EL (cell line): Measurements from ENCODE around the gene IFNA16.
A peak's percentile ranks its signal among the peaks of the same experiment; 100 is the strongest.
"Not testable (repeated sequence)": the region's sequence is repeated elsewhere in the genome, so short reads cannot be mapped to it uniquely, and the experiment has no call there.

Experiments
- DNase-seq: peaks from one replicate; pipeline ENCODE4 v3.0.0-alpha.2; 2016

Gene IFNA16

DNA sequence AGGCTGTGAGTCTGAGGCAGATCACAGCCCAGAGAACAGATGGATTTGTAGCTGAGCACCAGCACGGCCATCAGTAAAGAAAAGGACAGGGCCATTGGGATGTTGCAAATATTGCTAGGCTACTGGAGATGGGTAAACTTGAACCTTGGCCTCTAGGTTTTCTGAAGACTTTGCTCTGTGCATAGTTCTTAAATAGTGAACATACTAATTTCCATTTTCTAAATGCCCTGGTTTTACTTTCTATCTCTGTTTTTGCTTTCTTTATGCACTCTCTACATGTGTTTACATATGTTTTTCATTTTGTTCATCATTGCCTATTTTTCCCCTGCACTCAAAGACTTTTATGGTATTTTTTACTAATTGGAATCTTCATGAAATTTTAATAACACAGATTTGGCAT, at the start of gene IFNA16:
TSS of gene IFNA16 (minus strand) at position 101 of the 400 bp plus-strand sequence. CDS start at position 95, 6 bp downstream.
- DNase-seq: not testable (repeated sequence)

DNA sequence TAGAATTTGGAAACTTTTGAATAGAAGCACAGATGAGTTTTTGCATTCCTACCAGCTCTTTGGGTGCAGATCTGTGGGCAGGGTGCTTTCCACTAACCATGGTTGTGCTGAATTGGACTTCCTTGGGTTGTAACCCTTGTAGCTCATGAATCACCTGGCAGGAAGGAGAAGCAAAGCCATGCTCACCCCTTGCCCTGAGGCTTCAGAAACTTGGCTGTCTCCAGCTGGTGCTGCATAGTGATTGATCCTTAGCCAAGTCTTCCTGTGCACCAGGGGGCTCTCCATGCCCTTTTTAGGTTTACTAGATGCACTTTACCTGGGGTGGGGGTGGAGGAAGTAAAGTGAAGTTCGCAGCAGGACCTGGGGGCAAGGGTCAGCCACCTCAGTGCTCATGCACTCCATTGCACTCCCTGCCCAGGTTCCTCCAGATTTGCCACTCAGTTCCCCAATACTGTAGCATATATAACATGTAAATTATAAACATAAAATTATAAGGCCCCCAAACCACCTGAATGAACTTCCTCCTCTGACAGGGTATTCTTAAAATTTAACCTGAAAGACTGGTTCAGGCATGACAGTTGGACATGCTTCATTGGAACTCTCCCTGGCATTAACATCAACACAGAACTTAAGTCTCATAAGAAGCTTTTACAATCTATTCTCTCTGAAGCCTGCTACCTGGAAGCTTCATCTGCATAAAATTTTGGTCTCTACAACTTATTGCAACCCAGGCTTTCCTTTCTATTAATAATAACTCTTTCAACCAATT, 48.5 kb upstream of the IFNA16 start:
- no peak for DNase-seq

DNA sequence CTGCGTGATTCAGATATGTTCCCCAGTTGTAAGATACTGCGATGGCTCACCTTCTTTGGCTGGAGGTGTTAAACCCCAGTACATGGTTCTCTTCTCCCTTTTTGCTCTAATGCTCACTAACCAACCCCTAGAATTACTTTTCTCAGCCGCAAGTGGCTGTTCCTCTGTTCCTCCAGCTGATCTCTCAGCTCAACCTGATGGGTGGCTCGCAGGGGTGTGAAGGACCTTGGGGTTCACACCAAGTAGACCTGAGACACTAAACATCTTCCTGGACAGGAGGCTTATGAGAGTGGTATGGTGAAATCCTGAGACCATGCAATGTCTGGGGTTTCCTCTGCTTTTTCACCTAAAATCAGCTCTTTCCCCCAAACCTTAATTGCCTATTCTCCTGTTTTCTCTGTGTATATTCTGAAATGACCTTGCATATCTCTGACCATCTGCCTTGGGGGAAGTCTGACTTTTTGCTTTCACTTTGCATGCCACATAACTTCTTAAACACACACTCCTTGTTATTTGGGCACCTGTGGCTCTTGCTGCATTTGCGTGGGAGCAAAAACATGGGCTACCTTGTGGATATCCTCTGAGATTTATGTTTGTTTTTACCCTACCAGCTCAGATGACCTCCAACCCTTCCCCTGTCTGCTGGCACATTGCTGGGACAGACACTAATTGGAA, 38.6 kb upstream of the IFNA16 start:
- DNase-seq: no peak

DNA sequence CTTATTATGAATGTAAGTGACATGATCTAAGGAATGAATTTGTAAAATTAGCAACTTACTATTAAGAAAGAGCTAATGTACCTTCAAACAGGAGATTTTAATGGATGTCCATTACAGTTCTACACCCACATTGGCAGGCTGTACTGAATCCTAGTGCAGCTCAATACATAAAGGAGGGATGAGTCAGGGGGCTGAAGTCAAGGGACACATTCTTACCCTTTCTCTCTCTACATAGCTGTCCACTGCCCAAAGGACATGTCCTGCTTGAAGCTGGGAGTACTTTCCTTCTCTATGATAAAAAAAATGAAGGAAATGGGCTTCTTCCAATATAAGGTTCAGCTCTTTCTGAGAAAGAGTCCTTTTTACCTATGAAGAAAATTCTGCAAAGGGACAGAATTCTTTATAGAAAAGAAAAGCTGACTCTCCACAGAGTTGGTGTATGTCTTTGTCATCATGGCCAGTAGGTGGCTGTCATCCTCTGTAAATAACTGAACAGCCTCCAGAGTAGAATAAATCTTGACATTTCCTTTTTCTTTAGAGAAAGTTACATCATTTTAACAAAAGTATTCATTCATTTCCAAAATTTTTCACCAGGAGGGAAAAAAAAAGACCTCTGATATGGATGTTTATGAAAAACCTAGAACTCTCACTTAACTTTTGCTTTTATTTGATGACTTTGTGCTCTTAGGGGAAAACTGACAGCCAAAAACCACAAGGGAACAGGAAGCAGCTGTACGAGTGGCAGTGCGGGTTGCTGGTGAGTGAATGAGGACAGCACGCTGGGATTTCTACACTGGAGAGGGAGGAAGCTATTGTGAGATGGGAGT, 35.8 kb upstream of the IFNA16 start:
- DNase-seq: peak; percentile 25

DNA sequence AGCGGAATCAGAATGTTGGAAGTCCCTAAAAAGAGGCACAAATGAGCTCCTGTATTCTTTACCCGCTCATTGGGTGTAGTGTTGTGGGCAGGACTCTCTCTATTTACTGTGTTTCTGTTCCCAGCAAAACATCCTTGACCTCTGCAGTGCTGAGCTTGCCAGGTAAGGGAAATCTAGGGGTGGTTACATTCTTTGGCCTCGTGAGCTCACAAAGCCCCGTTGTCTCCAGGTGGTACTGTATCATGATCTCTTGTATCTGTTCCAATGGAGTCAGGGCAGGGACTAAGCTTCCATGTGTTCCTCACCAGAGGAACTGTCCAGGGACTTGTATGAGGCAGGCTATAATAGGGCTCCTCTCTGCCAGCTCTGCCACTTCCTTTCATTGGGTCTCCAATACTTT, 34.5 kb upstream of the IFNA16 start:
- DNase-seq: no peak

DNA sequence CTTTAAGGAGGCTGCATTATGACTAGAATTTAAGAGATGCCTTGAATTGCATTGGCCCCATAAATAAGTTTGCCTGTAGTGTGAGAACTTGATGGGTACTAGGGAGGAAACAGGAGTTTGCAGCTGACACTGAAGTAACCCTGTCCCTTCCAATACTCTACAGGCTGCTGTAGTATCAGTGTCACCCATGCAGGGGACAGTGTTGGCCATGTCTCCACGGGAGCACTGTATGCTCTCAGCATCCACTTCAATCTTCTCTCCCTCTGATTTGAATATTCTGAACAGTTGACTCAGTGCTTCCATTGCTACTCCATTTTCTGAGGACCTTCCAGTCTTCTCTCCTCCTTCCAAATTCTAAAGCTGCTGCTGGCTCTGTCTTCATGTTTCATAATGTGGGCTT, 34.1 kb upstream of the IFNA16 start:
- no peak for DNase-seq

DNA sequence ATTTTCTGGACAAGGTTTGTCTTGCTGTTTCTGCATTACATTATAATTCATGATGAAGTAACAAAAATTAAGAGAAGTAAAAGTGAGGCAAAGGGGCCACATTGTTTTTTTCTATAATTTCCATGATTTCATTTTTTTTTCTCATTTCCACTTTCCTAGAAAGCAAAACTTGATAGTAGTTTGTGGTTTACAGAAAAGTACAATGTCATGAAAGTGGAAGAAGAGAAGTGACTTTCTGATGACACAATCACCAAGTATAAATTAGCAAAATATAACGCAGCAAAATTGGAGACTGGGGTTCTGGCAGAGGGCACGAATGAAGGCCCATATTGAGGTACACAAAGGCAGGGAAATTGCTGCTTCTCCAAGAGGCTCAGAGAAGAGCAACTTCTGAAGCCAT, 27.7 kb upstream of the IFNA16 start:
- no peak for DNase-seq

DNA sequence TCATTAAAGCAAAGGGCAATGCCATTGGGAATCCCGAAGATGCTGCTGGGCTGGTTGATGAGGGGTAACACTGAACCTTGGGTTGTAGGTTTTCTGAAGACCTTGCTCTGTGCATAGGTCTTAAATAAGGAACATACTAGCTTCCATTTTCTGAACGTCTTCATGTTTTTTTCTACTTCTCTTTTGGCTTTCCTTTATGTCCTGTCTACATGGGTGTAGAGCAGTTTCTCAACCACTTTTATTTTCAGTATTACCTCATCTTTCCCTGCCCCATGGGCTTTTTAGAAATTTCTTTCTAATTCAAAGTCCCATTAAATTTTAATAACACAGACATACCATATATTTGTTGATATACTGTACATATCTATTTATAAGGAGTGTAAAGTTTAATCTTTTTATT, 22.8 kb upstream of the IFNA16 start, which contains the start of gene IFNA14:
TSS of gene IFNA14 (minus strand) at position 95 of the 400 bp plus-strand sequence. CDS start at position 25, 70 bp downstream.
- no peak for DNase-seq

DNA sequence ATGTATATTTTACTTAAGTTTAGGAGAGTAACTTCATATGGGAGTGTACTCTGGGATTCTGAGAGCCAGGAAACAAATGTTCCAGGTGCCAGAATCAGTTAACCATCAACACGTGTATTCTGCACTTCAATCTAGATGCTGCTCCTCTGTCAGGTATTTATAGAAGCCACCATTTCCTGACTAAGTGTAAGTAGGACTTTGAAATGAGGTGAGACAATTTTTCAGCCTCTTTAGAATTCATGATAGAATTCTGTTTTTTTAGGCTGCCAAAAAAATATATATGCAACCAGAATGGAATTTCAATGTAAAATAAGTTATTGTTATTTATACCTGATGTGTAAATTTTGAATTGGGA, 19.2 kb upstream of the IFNA16 start:
- DNase-seq: not testable (repeated sequence)

DNA sequence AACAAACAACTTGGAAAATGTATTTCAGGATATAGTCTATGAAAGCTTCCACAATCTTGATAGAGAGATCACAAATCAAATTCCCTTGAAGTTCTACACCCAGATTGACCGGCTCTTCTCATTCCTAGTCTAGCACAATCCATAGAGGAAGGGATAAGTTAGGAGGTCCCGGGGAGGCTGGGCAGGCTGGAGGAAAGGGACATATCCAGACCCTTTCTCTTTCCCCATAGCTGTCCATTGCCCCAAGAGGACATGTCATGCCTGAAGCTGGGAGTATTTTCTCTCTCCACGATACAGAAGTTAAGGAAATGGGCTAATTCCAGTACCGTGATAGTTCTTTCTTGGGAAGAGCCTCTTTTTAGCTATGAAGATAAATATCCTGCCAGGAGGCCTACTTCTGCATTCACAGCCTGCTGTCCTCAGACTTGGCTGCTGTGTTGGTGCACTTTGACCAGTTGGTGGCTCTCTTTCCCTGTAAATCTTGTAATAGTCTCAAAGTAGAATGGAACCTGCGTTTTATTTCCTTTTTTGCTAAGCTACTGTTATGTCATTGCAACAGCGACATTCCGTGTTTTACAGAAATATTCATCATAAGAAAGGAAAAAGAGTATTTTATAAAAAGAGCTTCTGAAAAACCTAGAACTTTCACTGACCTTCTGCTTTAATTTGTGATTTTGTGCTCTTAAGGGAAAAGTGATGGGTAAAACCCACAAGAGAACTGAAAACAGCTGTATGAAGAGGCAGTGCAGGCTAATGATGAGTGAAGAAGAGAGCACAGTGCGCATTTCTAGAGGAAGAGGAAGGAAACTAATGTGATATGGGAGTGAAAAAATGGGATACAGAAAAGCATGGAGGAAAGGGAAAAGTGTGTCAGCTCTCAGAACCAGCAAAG, 18.6 kb upstream of the IFNA16 start:
- DNase-seq: peak; percentile 36

DNA sequence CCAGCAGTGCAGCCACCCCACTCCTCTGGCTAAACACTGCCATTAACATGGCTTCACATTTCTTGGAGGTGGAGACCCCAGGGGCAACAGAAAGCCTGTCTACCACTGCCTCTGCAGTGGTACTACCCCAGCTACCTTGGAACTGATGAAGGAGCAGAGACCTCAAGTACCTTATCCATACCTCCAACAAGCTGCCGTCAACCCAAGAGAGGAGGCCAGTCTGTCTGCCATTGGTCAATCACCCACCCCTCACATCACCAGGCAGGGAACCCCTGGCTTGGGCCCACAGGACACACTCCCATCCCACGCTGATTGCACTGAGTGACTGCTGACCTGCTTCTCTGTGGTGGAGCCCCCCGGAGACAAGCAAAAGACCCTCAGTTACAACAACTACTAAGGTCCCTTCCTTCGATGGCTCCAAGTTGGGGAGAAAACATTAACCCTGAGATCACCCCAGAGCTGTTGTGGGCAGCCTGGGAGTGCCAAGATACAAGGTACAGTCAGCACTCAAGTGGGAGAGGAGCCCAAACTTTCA, 17.1 kb upstream of the IFNA16 start:
- DNase-seq: no peak

DNA sequence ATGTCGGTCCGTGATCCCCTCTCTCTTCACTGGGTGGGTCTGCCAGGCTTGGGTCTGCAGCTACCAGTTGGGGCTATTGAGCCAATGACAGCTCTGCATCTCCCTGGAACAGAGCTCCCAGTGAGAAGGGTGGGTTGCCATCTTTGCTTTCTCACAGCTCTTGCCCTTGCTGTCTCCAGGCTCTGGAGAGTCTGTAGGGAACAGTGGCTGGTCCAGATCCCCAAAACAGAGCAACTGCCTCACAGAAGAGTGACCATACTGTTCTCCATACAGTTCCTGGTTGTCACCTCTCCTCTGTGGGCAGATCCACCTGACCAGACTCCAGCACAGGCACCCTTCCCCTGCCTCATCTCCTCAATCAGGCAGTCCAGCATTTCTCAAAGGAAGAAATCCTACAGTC, 16.1 kb upstream of the IFNA16 start:
- no peak for DNase-seq

DNA sequence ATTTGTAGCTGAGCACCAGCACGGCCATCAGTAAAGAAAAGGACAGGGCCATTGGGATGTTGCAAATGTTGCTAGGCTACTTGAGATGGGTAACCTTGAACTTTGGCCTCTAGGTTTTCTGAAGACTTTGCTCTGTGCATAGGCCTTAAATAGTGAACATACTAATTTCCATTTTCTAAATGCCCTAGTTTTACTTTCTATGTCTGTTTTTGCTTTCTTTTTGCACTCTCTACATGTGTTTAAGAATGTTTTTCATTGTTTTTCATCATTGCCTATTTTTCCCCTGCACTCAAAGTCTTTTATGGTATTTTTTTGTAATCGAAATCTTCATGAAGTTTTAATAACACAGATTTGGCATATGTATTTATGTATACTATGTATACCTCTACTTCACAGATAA, 11.0 kb upstream of the IFNA16 start, which contains the start of gene IFNA17:
TSS of gene IFNA17 (minus strand) at position 101 of the 400 bp plus-strand sequence. CDS start at position 52, 49 bp downstream.
- no peak for DNase-seq

DNA sequence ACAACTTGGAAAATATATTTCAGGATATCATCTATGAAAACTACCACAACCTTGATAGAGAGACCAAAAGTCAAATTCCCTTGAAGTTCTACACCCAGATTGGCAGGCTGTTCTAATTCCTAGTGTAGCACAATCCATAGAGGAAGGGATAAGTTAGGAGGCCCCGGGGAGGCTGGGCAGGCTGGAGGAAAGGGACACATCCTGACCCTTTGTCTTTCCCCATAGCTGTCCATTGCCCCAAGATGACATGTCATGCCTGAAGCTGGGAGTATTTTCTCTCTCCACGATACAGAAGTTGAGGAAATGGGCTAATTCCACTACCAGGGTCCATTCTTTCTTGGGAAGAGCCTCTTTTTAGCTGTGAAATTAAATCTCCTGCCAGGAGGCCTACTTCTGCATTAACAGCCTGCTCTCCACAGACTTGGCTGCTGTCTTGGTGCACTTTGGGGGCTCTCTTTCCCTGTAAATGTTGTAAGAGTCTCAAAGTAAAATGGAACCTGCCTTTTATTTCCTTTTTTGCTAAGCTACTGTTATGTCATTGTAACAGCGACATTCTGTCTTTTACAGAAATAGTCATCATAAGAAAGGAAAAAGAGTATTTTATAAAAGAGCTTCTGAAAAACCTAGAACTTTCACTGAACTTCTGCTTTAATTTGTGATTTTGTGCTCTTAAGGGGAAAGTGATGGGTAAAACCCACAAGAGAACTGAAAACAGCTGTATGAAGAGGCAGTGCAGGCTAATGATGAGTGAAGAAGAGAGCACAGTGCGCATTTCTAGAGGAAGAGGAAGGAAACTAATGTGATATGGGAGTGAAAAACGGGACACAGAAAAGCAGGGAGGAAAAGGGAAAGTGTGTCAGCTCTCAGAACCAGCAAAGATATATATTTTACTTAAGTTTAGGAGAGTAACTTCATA, 3.4 kb downstream of the IFNA16 start:
- DNase-seq: not testable (repeated sequence)

DNA sequence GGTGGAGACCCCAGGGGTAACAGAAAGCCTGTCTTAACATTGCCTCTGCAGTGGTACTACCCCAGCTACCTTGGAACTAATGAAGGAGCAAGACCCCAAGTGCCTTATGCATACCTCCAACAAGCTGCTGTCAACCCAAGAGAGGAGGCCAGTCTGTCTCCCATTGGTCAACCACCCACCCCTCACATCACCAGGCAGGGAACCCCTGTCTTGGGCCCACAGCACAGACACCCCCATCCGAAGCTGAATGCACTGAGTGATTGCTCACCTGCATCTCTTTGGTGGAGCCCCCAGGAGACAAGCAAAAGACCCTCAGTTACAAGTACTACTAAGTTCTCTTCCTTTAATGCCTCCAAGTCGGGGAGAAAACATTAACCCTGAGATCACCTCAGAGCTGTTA, 5.0 kb downstream of the IFNA16 start:
- not testable (repeated sequence) for DNase-seq

DNA sequence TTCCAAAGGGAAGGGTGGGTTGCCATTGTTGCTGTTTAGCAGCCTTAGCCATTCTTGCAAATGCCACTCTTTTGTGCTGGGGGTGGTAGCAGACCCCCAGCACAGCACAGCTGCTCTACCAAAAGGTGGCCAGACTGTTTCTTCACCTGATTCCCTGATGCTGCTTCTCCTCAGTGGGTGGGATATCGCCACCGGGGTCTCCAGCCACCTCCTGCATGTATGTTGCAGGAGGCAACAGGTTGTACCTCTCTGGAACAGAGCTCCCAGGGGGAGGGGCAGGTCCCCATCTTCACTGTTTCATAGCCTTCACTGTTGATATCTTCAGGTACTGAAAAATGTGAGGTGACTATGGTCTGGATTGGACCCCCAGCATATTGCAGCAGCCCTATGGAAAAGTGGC, 6.3 kb downstream of the IFNA16 start:
- not testable (repeated sequence) for DNase-seq

DNA sequence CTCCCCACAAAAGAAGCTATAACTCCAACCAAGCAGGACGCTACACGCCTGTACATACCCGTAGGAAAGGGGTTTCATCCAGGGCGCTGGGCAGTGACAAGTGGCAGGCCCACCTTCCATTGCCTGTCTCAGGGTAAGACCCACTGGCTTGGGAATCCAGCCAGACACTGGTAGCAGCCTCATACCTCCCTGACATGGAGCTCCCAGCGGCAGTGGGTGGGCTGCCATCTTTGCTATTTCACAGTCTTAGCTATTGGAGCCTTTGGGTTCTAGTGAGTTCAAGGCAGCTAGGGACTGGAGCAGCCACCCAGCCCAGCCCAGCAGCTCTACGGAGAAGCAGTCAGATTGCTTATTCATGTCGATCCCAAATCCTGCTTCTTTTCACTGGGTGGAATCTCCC, 6.8 kb downstream of the IFNA16 start:
- no peak for DNase-seq

DNA sequence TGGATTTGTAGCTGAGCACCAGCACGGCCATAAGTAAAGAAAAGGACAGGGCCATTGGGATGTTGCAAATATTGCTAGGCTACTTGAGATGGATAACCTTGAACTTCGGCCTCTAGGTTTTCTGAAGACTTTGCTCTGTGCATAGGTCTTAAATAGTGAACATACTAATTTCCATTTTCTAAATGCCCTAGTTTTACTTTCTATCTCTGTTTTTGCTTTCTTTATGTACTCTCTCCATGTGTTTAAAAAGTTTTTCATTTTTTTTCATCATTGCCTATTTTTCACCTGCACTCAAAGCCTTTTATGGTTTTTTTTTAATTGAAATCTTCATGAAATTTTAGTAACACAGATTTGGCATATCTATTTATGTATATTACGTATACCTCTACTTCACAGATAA, 10.1 kb downstream of the IFNA16 start, which contains the start of gene IFNA10:
TSS of gene IFNA10 (minus strand) at position 101 of the 400 bp plus-strand sequence. CDS start at position 55, 46 bp downstream.
- DNase-seq: not testable (repeated sequence)

DNA sequence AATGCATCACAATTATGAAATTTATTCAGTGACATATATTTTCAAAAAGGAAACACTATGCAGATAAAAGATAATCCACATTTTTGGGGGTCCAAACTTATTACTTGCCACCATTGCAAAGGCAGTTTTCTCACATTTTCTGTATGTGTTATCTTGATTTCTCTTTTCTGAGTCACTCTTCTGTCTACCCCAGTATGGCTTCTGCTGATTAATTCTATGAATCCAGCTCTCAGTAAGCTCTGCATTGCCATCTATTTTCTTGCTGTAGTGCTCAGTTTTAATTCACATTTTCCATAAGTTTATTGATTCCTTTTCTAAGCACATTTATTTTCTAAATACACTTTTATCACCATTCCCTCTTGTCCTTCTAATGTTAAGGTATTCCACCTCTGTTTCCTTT, 11.9 kb downstream of the IFNA16 start:
- no peak for DNase-seq

DNA sequence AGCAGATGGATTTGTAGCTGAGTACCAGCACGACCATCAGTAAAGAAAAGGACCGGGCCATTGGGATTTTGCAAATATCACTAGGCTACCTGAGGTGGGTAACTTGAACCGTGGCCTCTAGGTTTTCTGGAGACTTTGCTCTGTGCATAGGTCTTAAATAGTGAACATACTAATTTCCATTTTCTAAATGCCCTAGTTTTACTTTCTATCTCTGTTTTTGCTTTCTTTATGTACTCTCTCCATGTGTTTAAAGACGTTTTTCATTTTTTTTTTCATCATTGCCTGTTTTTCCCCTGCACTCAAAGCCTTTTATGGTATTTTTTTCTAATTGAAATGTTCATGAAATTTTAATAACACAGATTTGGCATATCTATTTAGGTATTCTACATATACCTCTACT, 15.0 kb downstream of the IFNA16 start, which contains the start of gene IFNA7:
TSS of gene IFNA7 (minus strand) at position 101 of the 400 bp plus-strand sequence. CDS start at position 61, 40 bp downstream.
- DNase-seq: not testable (repeated sequence)
